Measurements from ENCODE around the gene IL9R. TPM values are rescaled to one million over a fixed set of nuclear protein-coding genes. Genes with fewer than 3 reads are reported as not detected.
A peak's percentile ranks its signal among the peaks of the same experiment; 100 is the strongest.
"Not testable (repeated sequence)": the region's sequence is repeated elsewhere in the genome, so short reads cannot be mapped to it uniquely, and the experiment has no call there.

The IL9R gene
- not detected in 2 replicates for total RNA-seq
- polyA plus RNA-seq (2012): 0.04 TPM

DNA sequence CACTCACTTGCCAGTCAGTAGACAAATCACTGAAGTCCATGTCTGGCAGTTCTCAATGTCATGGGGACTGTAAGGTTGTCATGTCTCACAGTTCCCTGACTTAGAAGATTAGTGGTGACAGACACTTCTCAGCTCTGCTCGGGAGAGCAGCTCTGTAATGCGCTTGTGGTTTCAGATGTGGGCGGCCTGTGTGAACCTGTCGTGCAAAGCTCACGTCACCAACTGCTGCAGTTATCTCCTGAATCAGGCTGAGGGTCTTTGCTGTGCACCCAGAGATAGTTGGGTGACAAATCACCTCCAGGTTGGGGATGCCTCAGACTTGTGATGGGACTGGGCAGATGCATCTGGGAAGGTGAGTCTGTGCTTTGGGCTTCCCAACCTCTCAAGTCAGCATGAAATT is at the start of gene IL9R:
Gene IL9R, plus strand, starts transcription at position 261 of the 400 bp plus-strand sequence. Its CDS starts 64 bp downstream, at position 325.
- DNase-seq (ENCODE audit: low read depth): peak; percentile 2

DNA sequence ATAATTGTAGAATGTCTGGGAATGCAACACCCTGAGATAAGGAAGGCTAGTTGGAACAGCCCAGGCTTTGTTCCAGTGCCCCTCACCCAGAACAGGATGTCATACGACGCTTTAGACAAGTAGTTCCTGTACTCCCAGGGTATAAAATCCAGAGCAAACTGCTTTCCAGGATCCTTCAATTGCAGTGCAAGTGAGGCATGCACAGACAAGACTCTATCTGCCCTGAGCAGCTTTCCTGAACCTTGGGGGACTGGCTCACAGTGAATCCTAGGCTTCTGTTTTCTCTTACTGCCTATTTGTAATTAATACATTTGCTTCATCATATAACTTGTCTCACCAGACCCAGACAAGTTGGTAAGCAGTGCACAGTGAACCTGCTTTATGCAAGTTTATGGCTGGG is 48.4 kb upstream of the IL9R start:
- no peak for DNase-seq (ENCODE audit: low read depth)

- no peak for DNase-seq (ENCODE audit: low read depth)
These were observed 46.2 kb upstream of the IL9R start for GRCh38 chrX:155951237-155951789.

DNA sequence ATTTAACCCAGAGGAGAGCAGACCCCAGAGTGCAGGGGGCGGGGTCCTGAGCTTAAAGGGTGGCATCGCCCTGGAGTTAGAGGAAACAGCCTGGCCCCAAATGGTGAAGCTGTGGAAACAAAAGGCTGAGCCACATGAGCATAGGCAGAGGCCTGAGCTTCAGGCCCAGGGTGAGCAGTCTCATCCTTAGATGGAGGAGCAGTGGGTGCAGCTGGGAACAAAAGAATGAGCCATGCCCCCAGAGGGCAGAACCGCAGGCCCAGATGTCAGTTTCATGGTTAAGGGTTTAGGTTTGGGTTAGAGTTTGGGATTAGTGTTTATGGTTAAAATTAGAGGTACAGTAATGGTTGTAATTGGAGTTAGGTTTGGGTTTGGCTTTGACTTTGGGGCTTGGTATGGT is 44.4 kb upstream of the IL9R start:
- no peak for DNase-seq (ENCODE audit: low read depth)

GRCh38 chrX:155954793-155955192 is 42.7 kb upstream of the IL9R start:
- no peak for DNase-seq (ENCODE audit: low read depth)

DNA sequence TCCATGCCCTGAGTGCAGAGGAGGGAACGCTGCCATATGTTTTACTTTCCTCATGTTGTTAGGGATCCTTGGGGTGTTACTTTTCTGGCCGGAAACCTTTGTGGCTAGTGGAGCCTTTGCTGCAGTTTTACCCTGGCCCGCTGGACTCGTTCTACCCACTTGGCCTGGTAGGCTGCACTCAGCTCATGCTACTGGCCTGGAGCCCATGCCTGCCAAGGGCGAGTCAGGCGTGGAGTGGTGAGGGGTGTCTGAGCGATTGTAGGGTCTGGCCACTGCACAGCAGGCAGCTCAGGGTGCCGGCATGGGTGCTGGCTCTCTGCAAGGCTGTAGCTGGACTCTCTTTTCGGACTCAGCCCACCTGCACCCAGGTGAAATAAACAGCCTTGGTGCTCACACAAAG is 41.4 kb upstream of the IL9R start:
- no peak for DNase-seq (ENCODE audit: low read depth)

DNA sequence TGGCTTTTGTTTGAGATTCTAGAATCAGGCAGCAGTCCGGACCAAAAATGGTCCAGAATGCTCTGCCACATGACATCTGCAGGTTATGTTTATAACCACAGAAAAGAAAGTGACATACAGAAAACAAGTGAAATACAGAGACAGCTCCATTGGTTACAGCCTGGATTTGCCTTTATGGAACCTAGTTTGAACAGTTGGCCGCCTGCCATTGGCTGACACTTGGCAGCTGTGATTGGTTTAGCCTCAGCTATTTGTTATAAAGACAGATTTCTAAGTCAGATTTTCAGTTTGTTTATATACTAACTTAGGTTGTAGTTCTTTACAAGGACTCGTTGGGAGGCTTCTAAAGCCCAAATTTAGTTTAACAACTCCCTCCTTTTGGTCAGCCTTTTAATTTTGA is 40.8 kb upstream of the IL9R start:
- DNase-seq (ENCODE audit: low read depth): peak; percentile 21

DNA sequence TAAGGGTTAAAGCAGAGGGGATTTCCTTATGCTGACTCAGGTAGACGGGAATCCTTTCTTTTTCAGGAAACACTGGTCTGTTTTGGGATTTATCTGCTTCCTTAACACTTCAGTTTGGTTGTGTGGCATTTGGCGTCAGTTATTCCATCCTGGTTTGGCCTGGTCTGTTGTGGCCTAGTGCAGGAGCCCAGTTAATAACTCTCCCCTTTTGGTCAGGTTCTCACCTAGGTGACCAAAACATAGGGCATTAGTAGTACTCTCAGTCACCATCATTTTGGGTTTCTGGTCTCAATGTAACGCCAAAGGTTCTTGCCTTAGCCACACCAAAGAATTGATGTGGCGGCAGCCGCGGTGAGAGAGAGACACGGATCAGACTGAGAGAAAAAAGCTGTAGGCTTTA is 39.7 kb upstream of the IL9R start:
- DNase-seq (ENCODE audit: low read depth): no peak

- no peak for DNase-seq (ENCODE audit: low read depth)
These were observed 38.4 kb upstream of the IL9R start for GRCh38 chrX:155959018-155959587.

DNA sequence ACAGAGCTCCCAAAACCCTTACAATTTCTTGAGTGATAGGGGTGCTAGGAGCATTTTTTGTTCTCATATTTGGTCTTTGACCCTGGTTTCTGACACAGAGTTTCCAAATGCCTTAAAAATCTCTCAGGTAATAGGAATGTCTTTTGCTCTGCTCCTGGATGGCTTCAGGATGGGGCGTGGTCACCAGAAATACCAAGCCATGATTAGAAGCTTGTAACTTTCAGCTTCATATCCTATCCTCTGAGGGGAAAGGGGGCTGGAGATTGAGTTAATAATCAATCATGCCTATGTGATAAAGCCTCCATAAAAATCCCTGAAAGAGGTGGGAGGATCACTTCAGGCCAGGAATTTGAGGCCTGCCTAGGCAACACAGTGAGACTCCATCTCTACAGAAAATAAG is 34.6 kb upstream of the IL9R start:
- no peak for DNase-seq (ENCODE audit: low read depth)

GRCh38 chrX:155966876-155967275 is 30.6 kb upstream of the IL9R start:
- DNase-seq (ENCODE audit: low read depth): peak; percentile 3

GRCh38 chrX:155967653-155968325 is 29.7 kb upstream of the IL9R start:
- no peak for DNase-seq (ENCODE audit: low read depth)

- DNase-seq (ENCODE audit: low read depth): no peak
These were observed 29.2 kb upstream of the IL9R start for GRCh38 chrX:155968326-155968661.

DNA sequence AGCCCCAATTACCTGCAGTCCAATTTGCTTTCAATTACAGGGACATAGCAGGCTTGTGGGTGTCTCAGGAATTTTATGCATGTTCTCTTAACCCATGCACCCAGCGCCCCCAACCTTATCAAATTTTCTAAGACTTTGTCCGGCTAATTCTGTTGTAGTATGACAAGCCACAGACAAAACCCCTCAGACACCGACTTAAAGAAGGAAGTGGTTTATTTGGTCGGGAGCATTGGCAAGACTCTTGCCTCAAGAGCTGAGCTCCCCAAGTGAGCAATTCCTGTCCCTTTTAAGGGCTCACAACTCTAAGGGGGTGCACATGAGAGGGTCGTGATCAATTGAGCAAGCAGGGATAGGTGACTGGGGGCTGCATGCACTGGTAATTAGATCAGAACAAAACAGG is 28.7 kb upstream of the IL9R start:
- DNase-seq (ENCODE audit: low read depth): no peak

DNA sequence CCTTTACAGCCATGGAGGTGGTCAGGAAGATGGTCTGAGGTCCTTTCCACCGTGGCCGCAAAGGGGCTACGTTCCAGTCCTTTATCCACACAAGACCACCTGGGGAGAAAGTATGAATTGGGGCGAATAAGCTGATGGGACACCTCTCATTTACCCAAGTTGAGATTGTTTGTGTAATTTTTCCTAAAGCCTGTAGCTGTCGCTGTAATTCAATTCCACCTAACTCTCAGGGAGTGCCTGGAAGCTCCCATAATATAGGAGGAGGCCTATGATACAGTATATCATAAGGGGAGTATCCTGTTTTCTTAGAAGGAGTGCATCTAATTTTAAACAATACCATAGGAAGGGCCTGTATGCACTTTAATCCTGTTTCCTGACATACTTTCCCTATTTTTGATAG is 25.8 kb upstream of the IL9R start:
- peak; percentile 3 for DNase-seq (ENCODE audit: low read depth)

GRCh38 chrX:155972241-155972640 is 25.3 kb upstream of the IL9R start:
- DNase-seq (ENCODE audit: low read depth): not testable (repeated sequence)

GRCh38 chrX:155983326-155983725 is 14.2 kb upstream of the IL9R start:
- DNase-seq (ENCODE audit: low read depth): no peak

GRCh38 chrX:155985208-155985607 is 12.3 kb upstream of the IL9R start:
- DNase-seq (ENCODE audit: low read depth): no peak

- not testable (repeated sequence) for DNase-seq (ENCODE audit: low read depth)
These were observed 10.5 kb upstream of the IL9R start for GRCh38 chrX:155986995-155987394.

- DNase-seq (ENCODE audit: low read depth): no peak
These were observed 8.6 kb upstream of the IL9R start for GRCh38 chrX:155988859-155989258.

DNA sequence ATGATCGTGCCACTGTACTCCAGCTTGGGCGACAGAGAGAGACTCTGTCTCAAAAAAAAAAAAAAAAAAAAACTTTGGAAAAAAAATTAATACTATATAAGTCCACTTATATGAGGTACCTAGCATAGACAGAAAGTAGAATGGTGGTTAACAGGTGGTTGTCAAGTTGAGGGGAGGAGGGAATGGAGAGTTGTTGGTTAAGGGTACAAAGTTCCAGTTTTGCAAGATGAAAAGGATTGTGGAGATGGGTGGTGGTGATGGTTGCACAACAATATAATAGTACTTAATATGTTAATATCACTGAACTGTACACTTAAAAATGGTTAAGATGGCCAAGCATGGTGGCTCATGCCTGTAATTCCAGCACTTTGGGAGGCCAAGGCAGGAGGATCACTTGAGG is 4.1 kb upstream of the IL9R start:
- DNase-seq (ENCODE audit: low read depth): no peak

DNA sequence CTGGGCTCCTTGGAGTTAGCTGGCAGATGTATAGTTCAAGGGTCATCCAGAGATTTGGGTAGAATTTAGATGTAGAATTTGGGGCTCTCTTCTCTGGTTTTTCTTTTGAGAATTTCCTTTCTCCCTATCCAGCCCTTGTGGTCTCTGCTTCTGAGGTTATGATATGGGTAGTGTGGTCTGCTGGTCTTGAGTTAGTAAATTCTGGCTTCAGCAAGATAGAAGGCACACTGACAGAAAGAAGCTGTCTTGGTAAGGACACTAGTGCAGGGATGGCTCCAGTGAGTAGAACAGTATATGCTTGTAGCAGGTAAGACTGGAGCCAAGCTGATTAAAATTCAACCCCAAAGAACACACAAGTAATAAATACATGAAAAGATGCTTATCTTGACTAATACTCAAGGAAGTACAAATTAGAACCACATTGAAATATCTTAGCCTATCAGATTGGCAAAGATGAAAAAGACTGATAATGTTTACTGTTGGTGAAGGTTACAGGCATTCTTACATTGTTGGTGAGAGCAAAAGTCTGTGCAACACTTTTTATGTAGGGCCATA is 2.1 kb upstream of the IL9R start:
- DNase-seq (ENCODE audit: low read depth): no peak

- no peak for DNase-seq (ENCODE audit: low read depth)
These were observed 620 bp downstream of the IL9R start for GRCh38 chrX:155998116-155998515.
